SK-N-MC (cell line): ENCODE results near the gene CFAP20DC.

Source experiments
- EZH2 ChIP-seq: fragments of 200-600 bp; sonication (generic); IDR thresholded peaks from one replicate; pipeline ENCODE4 v1.6.1; 2017; ENCODE audit warnings: antibody characterized with exemption
- POLR2AphosphoS5 ChIP-seq: IDR thresholded peaks from 2 replicates; pipeline ENCODE4 v1.6.1; 2012; ENCODE audit warnings: mild to moderate bottlenecking, low read depth, low read length, borderline replicate concordance

GRCh38 chr3:58793938-58794337 lies 255.9 kb downstream of the CFAP20DC start:
- TF ChIP-seq POLR2AphosphoS5 (no peak), EZH2 (no peak)
